Naive thymus-derived CD4-positive, alpha-beta T cell (primary cell): ENCODE data around the gene RBBP5. TPM values are rescaled to one million over a fixed set of nuclear protein-coding genes. Genes with fewer than 3 reads are reported as not detected.

Experiments used
- ATAC-seq: fragments of 150-1000 bp; cut with Tn5 transposase; 2 replicates; pipeline ENCODE4 v1.10.0; 2021; ENCODE audit warnings: mild to moderate bottlenecking, moderate library complexity
- CTCF ChIA-PET: fragments of 350-600 bp; sonication (Branson Sonifier 250); formaldehyde crosslinking; loops from one replicate; lab custom pipeline; 2021; ENCODE audit warnings: antibody characterized with exemption; lab: Charles Lee
- POLR2A ChIA-PET: fragments of 350-600 bp; sonication (Branson Sonifier 250); formaldehyde crosslinking; loops from one replicate; lab custom pipeline; 2021; ENCODE audit warnings: antibody characterized with exemption, inconsistent platforms; lab: Charles Lee
- DNase-seq, 9 donors: peaks; one replicate each; pipeline versions ENCODE4 v3.0.0 to v3.0.0-alpha.2; 2020 to 2022; ENCODE audit warnings: mixed read lengths in 1 of 9
- H3K27ac ChIP-seq: one replicate; pipeline ENCODE4 v1.7.0; 2013; ENCODE audit warnings: mild to moderate bottlenecking, low read depth, low read length, moderate library complexity
- H3K27me3 ChIP-seq, 2 donors: one replicate each; pipeline ENCODE4 v1.7.0; 2013; ENCODE audit warnings: low read length in 2 of 2, mild to moderate bottlenecking in 2 of 2, moderate library complexity in 2 of 2; ENCODE audit not compliant: control insufficient read depth in 2 of 2, insufficient read depth in 2 of 2
- H3K36me3 ChIP-seq, 3 experiments: 1 replicate in 2 of 3; 2 replicates in 1 of 3; pipeline ENCODE4 v1.7.0; 2013; ENCODE audit warnings: low read length in 3 of 3, mild to moderate bottlenecking in 3 of 3, moderate library complexity in 1 of 3; ENCODE audit not compliant: insufficient read depth in 3 of 3, control insufficient read depth in 2 of 3
- H3K4me1 ChIP-seq, 2 donors: one replicate each; pipeline ENCODE4 v1.7.0; 2013; ENCODE audit warnings: low read length in 2 of 2, mild to moderate bottlenecking in 2 of 2, moderate library complexity in 1 of 2; ENCODE audit not compliant: control insufficient read depth in 2 of 2, insufficient read depth in 2 of 2
- H3K4me3 ChIP-seq: 2 replicates; pipeline ENCODE4 v1.7.0; 2013; ENCODE audit warnings: mild to moderate bottlenecking, low read length
- H3K9me3 ChIP-seq, 3 experiments: 1 replicate in 2 of 3; 2 replicates in 1 of 3; pipeline ENCODE4 v1.7.0; 2013; ENCODE audit warnings: low read length in 3 of 3; ENCODE audit not compliant: control insufficient read depth in 2 of 3
- H3K27ac Mint-ChIP-seq, 9 donors: one replicate each; pipeline ENCODE4 v1.8.0; 2020 to 2022; ENCODE audit warnings: mixed read lengths in 9 of 9, mild to moderate bottlenecking in 8 of 9, moderate library complexity in 5 of 9, inconsistent platforms in 2 of 9
- H3K27me3 Mint-ChIP-seq, 5 donors: one replicate each; pipeline ENCODE4 v1.8.0; 2021 to 2022; ENCODE audit warnings: mixed read lengths in 5 of 5, mild to moderate bottlenecking in 1 of 5
- H3K36me3 Mint-ChIP-seq, 5 donors: one replicate each; pipeline ENCODE4 v1.8.0; 2020 to 2022; ENCODE audit warnings: mixed read lengths in 5 of 5, mild to moderate bottlenecking in 3 of 5, inconsistent platforms in 1 of 5
- H3K4me1 Mint-ChIP-seq, 7 donors: one replicate each; pipeline ENCODE4 v1.8.0; 2020 to 2022; ENCODE audit warnings: mixed read lengths in 7 of 7, mild to moderate bottlenecking in 3 of 7, inconsistent platforms in 1 of 7
- H3K4me3 Mint-ChIP-seq, 10 donors: one replicate each; pipeline ENCODE4 v1.8.0; 2020 to 2022; ENCODE audit warnings: mild to moderate bottlenecking in 10 of 10, mixed read lengths in 10 of 10, moderate library complexity in 6 of 10, inconsistent platforms in 2 of 10
- H3K9me3 Mint-ChIP-seq, 11 donors: one replicate each; pipeline ENCODE4 v1.8.0; 2020 to 2022; ENCODE audit warnings: mixed read lengths in 11 of 11, mild to moderate bottlenecking in 4 of 11, inconsistent platforms in 1 of 11, moderate library complexity in 1 of 11
- intact Hi-C, 2 donors: fragments of 100-400 bp; cut with micrococcal nuclease; formaldehyde crosslinking; loops; one replicate each; pipeline ENCODE4 v1.15.1; 2023
- polyA plus RNA-seq, 2 donors: library from polyadenylated mRNA; unstranded; fragments of 300-500 nt; fragmentation: Illumina TruSeq; gene quantifications; one replicate each; pipeline ENCODE4 v1.2.3, GENCODE V29; 2021
- total RNA-seq, 6 experiments: library from RNA in 5 of 6; stranded (reverse) in 5 of 6; gene quantifications; 1 replicate in 5 of 6; 2 replicates in 1 of 6; pipeline ENCODE4 v1.2.3 and lab custom pipeline; 2021 to 2026

The RBBP5 gene
- total and polyA plus RNA-seq, 7 experiments from 2014 or later: 11.0 to 31.5 (median 21.1) TPM

DNA sequence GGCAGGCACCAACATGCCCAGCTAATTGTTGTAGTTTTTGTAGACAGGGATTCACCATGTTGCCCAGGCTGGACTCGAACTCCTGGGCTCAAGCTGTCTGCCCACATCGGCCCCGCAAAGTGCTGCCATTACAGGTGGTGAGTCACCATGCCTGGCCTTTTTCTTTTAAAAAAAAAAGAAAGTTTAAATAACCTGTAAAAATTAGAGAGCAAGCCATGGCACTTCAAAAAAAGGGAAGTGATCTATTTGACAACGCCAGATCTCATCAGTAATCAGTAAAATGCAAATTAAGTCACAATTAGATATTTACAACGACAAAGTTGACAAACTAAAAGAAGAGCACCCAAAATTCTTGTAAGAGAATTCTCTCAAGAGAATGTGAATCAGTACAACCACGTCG lies 2.9 kb upstream of the RBBP5 start:
- H3K27ac Mint-ChIP-seq: peak overlapping the region in 2 of 9 donors; percentile 10 to 34
- DNase-seq (no peak), ATAC-seq (no peak)
- Histone ChIP-seq H3K4me1 (peaks cover 18 to 24% of the 10 kb centered on the region in 2 donors), H3K9me3 (no peaks in the 10 kb centered on the region), H3K4me3 (no peak overlapping the region), H3K27ac (no peak overlapping the region), H3K27me3 (no peaks in the 10 kb centered on the region), H3K36me3 (peaks cover 0 to 5% (median 0%) of the 10 kb centered on the region in 3 experiments)
- intact Hi-C loops: loop anchor here (5.0 to 10.0 kb wide), 5 partner anchors 198 to 710 kb away; partner anchors contain the start of genes MDM4 (in 1 of the 2), NUAK2 (in 1 of the 2), PPP1R15B (in 1 of the 2) and RAB29 (in 1 of the 2)
- peaks cover 0 to 5% (median 2%) of the 10 kb centered on the region in 5 donors for H3K36me3 Mint-ChIP-seq
- no peaks in the 10 kb centered on the region for H3K27me3 Mint-ChIP-seq
- peaks cover 18 to 39% (median 33%) of the 10 kb centered on the region in 7 donors for H3K4me1 Mint-ChIP-seq
- ChIA-PET CTCF (no interaction called here), POLR2A (no interaction called here)
- no peak overlapping the region for H3K4me3 Mint-ChIP-seq
- H3K9me3 Mint-ChIP-seq: peaks cover 0 to 2% (median 0%) of the 10 kb centered on the region in 11 donors

DNA sequence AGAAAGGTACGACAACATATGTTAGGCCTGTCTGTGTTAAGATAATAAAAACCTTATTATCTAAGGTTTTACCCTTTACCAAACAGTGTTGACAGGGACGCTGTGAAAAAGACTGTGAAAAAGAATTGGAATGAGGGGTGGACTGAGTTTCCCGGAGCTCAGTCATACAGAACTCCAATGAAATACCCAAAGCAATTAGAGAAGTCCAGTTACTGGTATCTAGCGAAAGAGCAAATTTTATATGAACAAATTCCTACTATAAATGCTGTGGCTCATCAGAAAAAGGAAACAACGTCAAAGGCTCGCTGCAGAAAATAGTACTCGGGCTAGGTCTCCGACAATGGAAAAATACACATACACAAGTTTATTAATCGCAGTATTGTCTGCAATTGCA lies 708 bp upstream of the RBBP5 start:
- H3K9me3 ChIP-seq: no peaks in the 10 kb centered on the region
- peaks cover 0 to 12% (median 5%) of the 10 kb centered on the region in 5 donors for H3K36me3 Mint-ChIP-seq
- peaks cover 18 to 24% of the 10 kb centered on the region in 2 donors for H3K4me1 ChIP-seq
- ATAC-seq (no peak), DNase-seq (no peak)
- H3K27ac Mint-ChIP-seq: peak overlapping the region; percentile 98 to 100 (median 99)
- peak overlapping the region; percentile 89 to 99 (median 96) for H3K4me3 Mint-ChIP-seq
- H3K27ac ChIP-seq: peak overlapping the region; percentile 86
- H3K4me3 ChIP-seq: peak overlapping the region; percentile 89
- H3K4me1 Mint-ChIP-seq: peaks cover 28 to 56% (median 50%) of the 10 kb centered on the region in 7 donors
- intact Hi-C loops: loop anchor here (1.0 to 10.0 kb wide), 15 partner anchors 19 to 1327 kb away; partner anchors contain the start of genes DSTYK (in 2 of the 2), ELK4 (in 1 of the 2), MDM4 (in 1 of the 2) and NUAK2 (in 1 of the 2)
- H3K27me3 Mint-ChIP-seq: no peaks in the 10 kb centered on the region
- H3K36me3 ChIP-seq: peaks cover 0 to 5% (median 0%) of the 10 kb centered on the region in 3 experiments
- POLR2A ChIA-PET: interaction anchor here (0.8 to 2.4 kb wide), 8 partner anchors 13 to 89 kb away, joined by 3 to 11 read pairs (median 6); partner anchors contain the start of gene DSTYK
- no peaks in the 10 kb centered on the region for H3K27me3 ChIP-seq
- CTCF ChIA-PET: interaction anchor here (0.7 to 3.5 kb wide), 8 partner anchors 14 to 510 kb away, joined by 3 to 28 read pairs (median 4); no protein-coding TSS in a partner anchor
- peaks cover 0 to 2% (median 0%) of the 10 kb centered on the region in 11 donors for H3K9me3 Mint-ChIP-seq

DNA sequence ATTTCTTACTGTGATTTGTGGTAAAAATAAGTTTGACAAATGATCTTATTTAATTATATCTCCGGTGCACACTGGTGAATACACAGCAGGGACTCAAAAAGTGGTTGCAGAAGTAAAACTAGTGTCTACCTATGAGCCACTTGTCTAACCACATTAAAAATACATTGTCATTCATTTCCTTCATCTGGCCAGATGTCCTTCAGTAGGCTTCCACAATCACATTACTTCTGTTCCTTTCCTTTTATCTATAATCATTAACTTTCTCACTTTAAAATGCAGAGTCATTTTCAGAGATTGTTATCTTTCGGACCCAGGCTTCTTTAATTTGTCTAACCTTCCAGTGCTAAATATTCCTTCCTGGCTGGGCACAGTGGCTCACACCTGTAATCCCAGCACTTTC lies 3.0 kb downstream of the RBBP5 start:
- Histone ChIP-seq H3K9me3 (no peaks in the 10 kb centered on the region), H3K27ac (no peak overlapping the region), H3K27me3 (no peaks in the 10 kb centered on the region), H3K4me1 (peaks cover 18 to 24% of the 10 kb centered on the region in 2 donors), H3K36me3 (peaks cover 0 to 27% (median 6%) of the 10 kb centered on the region in 3 experiments), H3K4me3 (no peak overlapping the region)
- CTCF ChIA-PET: no interaction called here
- POLR2A ChIA-PET: no interaction called here
- DNase-seq (no peak), ATAC-seq (no peak)
- H3K9me3 Mint-ChIP-seq: no peaks in the 10 kb centered on the region
- intact Hi-C loops: no loop called here
- H3K4me1 Mint-ChIP-seq: peaks cover 35 to 72% (median 66%) of the 10 kb centered on the region in 7 donors
- no peaks in the 10 kb centered on the region for H3K27me3 Mint-ChIP-seq
- H3K4me3 Mint-ChIP-seq: peak overlapping the region in 8 of 10 donors; percentile 2 to 96 (median 35)
- H3K36me3 Mint-ChIP-seq: peaks cover 0 to 12% (median 5%) of the 10 kb centered on the region in 5 donors
- peak overlapping the region in 1 of 9 donors; percentile 75 for H3K27ac Mint-ChIP-seq

DNA sequence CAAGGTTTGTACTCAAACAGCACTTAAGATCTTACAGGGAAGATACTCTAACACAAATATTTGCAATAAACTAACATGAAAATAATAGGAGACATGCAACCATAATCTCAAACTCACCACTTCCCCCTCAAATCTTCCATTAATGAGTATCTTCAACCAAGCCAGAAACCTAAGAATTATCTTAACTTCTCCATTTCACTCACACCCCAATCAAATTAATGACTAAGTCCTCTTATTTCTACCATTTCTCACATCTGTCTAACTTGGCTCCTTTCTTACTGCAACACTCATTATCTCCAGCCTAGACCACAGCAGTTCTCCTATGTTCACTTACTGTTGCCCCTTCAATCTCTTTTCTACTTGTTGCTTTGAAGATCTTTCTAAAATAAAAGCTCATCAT lies 10.4 kb downstream of the RBBP5 start:
- Histone ChIP-seq H3K9me3 (no peaks in the 10 kb centered on the region), H3K4me1 (no peaks in the 10 kb centered on the region), H3K4me3 (no peak overlapping the region), H3K36me3 (peaks cover 6 to 62% (median 7%) of the 10 kb centered on the region in 3 experiments), H3K27ac (no peak overlapping the region), H3K27me3 (no peaks in the 10 kb centered on the region)
- ATAC-seq: no peak
- DNase-seq: no peak
- H3K36me3 Mint-ChIP-seq: peaks cover 10 to 37% (median 20%) of the 10 kb centered on the region in 5 donors
- POLR2A ChIA-PET: no interaction called here
- CTCF ChIA-PET: interaction anchor here (1.0 kb wide), 1 partner anchor 10 kb away, joined by 3 read pairs; the partner anchor contains the start of gene RBBP5
- intact Hi-C loops: no loop called here
- H3K9me3 Mint-ChIP-seq: no peaks in the 10 kb centered on the region
- peaks cover 2 to 39% (median 36%) of the 10 kb centered on the region in 7 donors for H3K4me1 Mint-ChIP-seq
- no peak overlapping the region for H3K27ac Mint-ChIP-seq
- no peaks in the 10 kb centered on the region for H3K27me3 Mint-ChIP-seq
- no peak overlapping the region for H3K4me3 Mint-ChIP-seq

DNA sequence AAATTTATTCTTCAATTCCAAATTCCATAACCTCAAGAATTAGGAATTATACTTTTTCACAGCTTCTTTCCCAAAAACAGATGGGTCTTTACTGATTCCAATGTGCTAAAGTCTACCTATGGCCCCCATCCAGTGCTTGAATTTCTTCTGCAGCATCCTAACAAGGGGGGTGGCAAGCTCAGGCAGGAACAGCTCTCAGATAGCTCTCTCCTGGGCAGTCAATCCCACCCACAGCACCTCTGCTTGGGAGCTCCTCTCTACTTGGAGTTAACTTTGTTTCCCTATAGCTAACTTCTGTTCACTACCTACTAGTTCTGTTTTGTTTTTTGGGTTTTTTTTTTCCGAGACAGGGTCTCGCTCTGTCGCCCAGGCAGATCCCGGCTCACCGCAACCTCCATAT lies 12.1 kb downstream of the RBBP5 start:
- Mint-ChIP-seq H3K4me1 (peaks cover 2 to 35% (median 25%) of the 10 kb centered on the region in 7 donors), H3K4me3 (no peak overlapping the region), H3K27me3 (no peaks in the 10 kb centered on the region), H3K36me3 (peaks cover 19 to 48% (median 30%) of the 10 kb centered on the region in 5 donors), H3K9me3 (no peaks in the 10 kb centered on the region), H3K27ac (no peak overlapping the region)
- no peak overlapping the region for H3K27ac ChIP-seq
- no peaks in the 10 kb centered on the region for H3K27me3 ChIP-seq
- H3K36me3 ChIP-seq: peaks cover 10 to 64% (median 18%) of the 10 kb centered on the region in 3 experiments
- DNase-seq: no peak
- ATAC-seq: no peak
- H3K9me3 ChIP-seq: no peaks in the 10 kb centered on the region
- POLR2A ChIA-PET: interaction anchor here (0.7 to 1.8 kb wide), 3 partner anchors 12 to 162 kb away, joined by 3 to 9 read pairs (median 4); partner anchors contain the start of gene RBBP5
- no peak overlapping the region for H3K4me3 ChIP-seq
- intact Hi-C loops: loop anchor here in 1 of 2 donors (5.0 kb wide), 1 partner anchor 33 kb away; no protein-coding TSS in a partner anchor
- CTCF ChIA-PET: no interaction called here
- H3K4me1 ChIP-seq: no peaks in the 10 kb centered on the region

DNA sequence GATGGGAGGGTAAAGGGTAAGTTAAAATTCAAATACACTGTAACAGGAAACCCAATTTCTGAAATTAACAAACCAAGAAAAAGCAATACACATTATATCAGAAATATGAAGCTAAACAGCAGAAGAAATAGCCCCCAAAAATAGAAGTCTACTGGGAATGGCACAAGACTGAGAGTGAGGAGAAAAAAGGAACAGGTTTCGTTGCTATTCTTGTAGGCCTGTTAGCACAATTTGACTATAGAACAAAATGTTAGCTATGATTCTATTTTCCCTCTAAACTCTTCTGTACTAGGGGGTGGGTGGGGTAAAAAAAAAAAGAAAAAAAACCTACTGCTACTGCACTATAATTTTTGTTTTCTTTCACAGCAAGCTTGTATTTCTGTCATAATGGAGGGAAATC lies 12.5 kb downstream of the RBBP5 start:
- DNase-seq (no peak), ATAC-seq (no peak)
- CTCF ChIA-PET: no interaction called here
- H3K4me1 ChIP-seq: no peaks in the 10 kb centered on the region
- H3K4me3 ChIP-seq: no peak overlapping the region
- Mint-ChIP-seq H3K4me1 (peaks cover 2 to 35% (median 25%) of the 10 kb centered on the region in 7 donors), H3K27me3 (no peaks in the 10 kb centered on the region), H3K27ac (peak overlapping the region in 1 of 9 donors; percentile 72), H3K36me3 (peaks cover 19 to 51% (median 32%) of the 10 kb centered on the region in 5 donors), H3K4me3 (no peak overlapping the region), H3K9me3 (no peaks in the 10 kb centered on the region)
- H3K36me3 ChIP-seq: peaks cover 10 to 64% (median 18%) of the 10 kb centered on the region in 3 experiments
- intact Hi-C loops: loop anchor here in 1 of 2 donors (5.0 kb wide), 1 partner anchor 33 kb away; no protein-coding TSS in a partner anchor
- no peak overlapping the region for H3K27ac ChIP-seq
- no peaks in the 10 kb centered on the region for H3K9me3 ChIP-seq
- POLR2A ChIA-PET: interaction anchor here (0.7 to 1.8 kb wide), 2 partner anchors 12 to 114 kb away, joined by 4 to 9 read pairs; partner anchors contain the start of gene RBBP5
- no peaks in the 10 kb centered on the region for H3K27me3 ChIP-seq
